Thyroid gland (tissue), 4 donors: ENCODE measurements around the gene SMCO1.

Experiments used
- CTCF ChIP-seq, 6 experiments: fragments of 200-600 bp in 3 of 6; fragments of 450-650 bp in 3 of 6; sonication (generic) in 3 of 6; IDR thresholded peaks; one replicate each; pipeline ENCODE4 v1.5.1; 2016 to 2019; ENCODE audit warnings: antibody characterized with exemption in 6 of 6, mild to moderate bottlenecking in 2 of 6, inconsistent platforms in 1 of 6, moderate library complexity in 1 of 6
- POLR2A ChIP-seq, 2 donors: fragments of 450-650 bp; IDR thresholded peaks; one replicate each; pipeline ENCODE4 v1.6.1; 2017; ENCODE audit warnings: antibody characterized with exemption in 2 of 2, mild to moderate bottlenecking in 2 of 2, moderate library complexity in 1 of 2

GRCh38 chr3:196486263-196486662, 28.9 kb downstream of the SMCO1 start:
- TF ChIP-seq POLR2A (IDR thresholded peaks at IDR 0.05) (no peak), CTCF (IDR thresholded peaks at IDR 0.05) (no peak)
